Brain microvascular endothelial cell (primary cell): ENCODE measurements around the gene PKIB.

Experiments
- DNase-seq: peaks from one replicate; pipeline ENCODE4 v3.0.0-alpha.2; 2020
- H3K27ac ChIP-seq: fragments of 250-450 bp; sonication (Bioruptor Pico); 2 replicates; pipeline ENCODE4 v1.5.1; 2020; ENCODE audit warnings: mild to moderate bottlenecking, moderate library complexity
- H3K27me3 ChIP-seq: fragments of 250-450 bp; sonication (Bioruptor Pico); replicated peaks from 2 replicates; pipeline ENCODE4 v1.5.1; 2020; ENCODE audit warnings: mild to moderate bottlenecking
- H3K36me3 ChIP-seq: fragments of 250-450 bp; sonication (Bioruptor Pico); replicated peaks from 2 replicates; pipeline ENCODE4 v1.5.1; 2020; ENCODE audit warnings: mild to moderate bottlenecking
- H3K4me3 ChIP-seq: 2 replicates; pipeline ENCODE4 v1.5.1; 2011; ENCODE audit warnings: low read depth, mild to moderate bottlenecking, control low read depth, low read length, moderate library complexity
- CTCF ChIP-seq: IDR thresholded peaks from 2 replicates; pipeline ENCODE4 v1.5.1; 2011; ENCODE audit warnings: low read depth, mild to moderate bottlenecking, moderate library complexity, low read length, control low read depth, inconsistent platforms; ENCODE audit errors: missing control alignments
- in situ Hi-C: cut with HindIII; loops from 2 replicates; pipeline ENCODE4 v1.10.0; 2017; ENCODE audit warnings: low sequenced_read_pairs, low pct_ligation_motif_present

Gene PKIB, protein sequence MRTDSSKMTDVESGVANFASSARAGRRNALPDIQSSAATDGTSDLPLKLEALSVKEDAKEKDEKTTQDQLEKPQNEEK

GRCh38 chr6:122609881-122610689 is at the start of gene PKIB:
PKIB (plus strand) TSS chr6:122610405; CDS start chr6:122717795, 107,390 bp downstream.
- no peak within 1 kb of the TSS for H3K27ac ChIP-seq
- in situ Hi-C loops, result no loop called here

GRCh38 chr6:122563364-122564052 is 46.7 kb upstream of the PKIB start:
- DNase-seq, result no peak
- H3K36me3 ChIP-seq, result no peaks in the 10 kb centered on the region
- H3K4me3 ChIP-seq, result no peak overlapping the region
- no peak for TF ChIP-seq CTCF
- no peak overlapping the region for H3K27ac ChIP-seq
- in situ Hi-C loops, result no loop called here
- H3K27me3 ChIP-seq, result no peaks in the 10 kb centered on the region

More at GRCh38 chr6:122609881-122610689, at the start of gene PKIB:
- H3K36me3 ChIP-seq, result no peaks in the 10 kb centered on the region
- H3K27me3 ChIP-seq, result peaks cover 4% of the 10 kb centered on the region
- TF ChIP-seq CTCF, result peak; percentile 54
- H3K4me3 ChIP-seq, result peak within 1 kb of the TSS; percentile 78
- peak; percentile 37 for DNase-seq

DNA sequence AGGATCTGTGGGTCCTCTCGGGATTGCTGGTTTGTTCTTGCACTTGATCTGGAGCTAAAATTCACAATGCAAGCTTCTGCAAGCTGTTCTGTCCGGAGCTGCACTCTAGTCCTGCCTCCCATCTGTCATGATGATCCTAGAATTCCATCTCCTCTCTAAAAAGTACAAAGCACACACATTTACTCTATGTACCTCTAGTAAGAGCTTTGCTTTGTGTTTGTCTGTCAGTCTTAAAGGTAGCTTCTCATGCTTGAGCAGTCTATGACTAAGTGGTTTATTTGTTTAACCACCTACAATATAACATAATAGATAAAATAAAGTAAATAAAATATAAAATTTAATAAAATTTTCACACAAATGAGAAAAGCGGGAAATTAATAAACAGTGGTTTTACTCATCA is 46.0 kb upstream of the PKIB start:
- H3K36me3 ChIP-seq, result no peaks in the 10 kb centered on the region
- no peak overlapping the region for H3K27ac ChIP-seq
- no peak for TF ChIP-seq CTCF
- no peak overlapping the region for H3K4me3 ChIP-seq
- in situ Hi-C loops, result no loop called here
- no peak for DNase-seq
- H3K27me3 ChIP-seq, result no peaks in the 10 kb centered on the region

DNA sequence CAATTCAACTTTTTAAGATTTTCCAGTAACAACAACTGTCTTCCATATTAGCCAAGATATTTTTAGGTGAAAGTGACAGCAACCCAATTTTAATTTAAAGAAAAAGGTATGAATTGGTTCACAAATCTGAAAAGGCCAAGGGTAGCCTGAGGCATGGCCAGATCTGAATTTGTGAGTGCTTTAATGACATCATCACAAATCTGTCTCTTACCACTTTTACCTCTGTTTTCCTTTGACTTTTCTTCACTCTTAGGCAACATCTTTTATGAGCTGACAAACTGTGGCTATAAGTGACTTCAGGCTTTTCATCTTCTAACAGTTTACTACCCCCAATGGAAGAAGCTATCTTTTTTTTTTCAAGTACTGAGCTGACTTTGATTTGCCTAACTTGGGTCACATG is 44.5 kb upstream of the PKIB start:
- no peaks in the 10 kb centered on the region for H3K27me3 ChIP-seq
- no peak for TF ChIP-seq CTCF
- DNase-seq, result no peak
- in situ Hi-C loops, result no loop called here
- no peaks in the 10 kb centered on the region for H3K36me3 ChIP-seq
- no peak overlapping the region for H3K27ac ChIP-seq
- no peak overlapping the region for H3K4me3 ChIP-seq

DNA sequence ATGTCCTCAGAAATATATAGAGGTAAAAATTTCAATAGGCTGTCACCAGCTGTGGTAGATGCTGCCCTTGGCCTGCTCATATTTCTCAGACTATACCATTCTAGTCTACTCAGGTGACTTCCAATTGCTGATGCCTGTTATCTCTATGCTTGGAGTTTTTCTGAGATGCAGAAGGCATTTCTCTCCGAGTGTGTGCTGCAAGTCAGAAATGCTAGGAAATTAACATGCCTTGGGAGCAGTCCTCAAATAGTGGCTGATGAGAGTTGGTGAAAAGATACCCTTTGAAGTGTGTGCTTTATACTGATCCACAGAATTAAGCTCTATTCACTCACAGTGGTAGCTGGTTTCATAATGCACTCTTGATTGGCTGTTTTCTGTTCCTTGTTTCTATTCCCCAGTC is 43.2 kb upstream of the PKIB start:
- in situ Hi-C loops, result no loop called here
- DNase-seq, result no peak
- Histone ChIP-seq H3K27me3 (no peaks in the 10 kb centered on the region), H3K36me3 (no peaks in the 10 kb centered on the region), H3K27ac (no peak overlapping the region), H3K4me3 (no peak overlapping the region)
- no peak for TF ChIP-seq CTCF
